ENCODE measurements around the gene MYO7B. TPM values are rescaled to one million over a fixed set of nuclear protein-coding genes. Genes with fewer than 3 reads are reported as not detected.

Gene MYO7B
- total and polyA plus RNA-seq, 9 of the 15 experiments (the other 6 are each of a cell fraction or from before 2014, with no cell fraction given), result 0.08 TPM; not detected in 8

DNA sequence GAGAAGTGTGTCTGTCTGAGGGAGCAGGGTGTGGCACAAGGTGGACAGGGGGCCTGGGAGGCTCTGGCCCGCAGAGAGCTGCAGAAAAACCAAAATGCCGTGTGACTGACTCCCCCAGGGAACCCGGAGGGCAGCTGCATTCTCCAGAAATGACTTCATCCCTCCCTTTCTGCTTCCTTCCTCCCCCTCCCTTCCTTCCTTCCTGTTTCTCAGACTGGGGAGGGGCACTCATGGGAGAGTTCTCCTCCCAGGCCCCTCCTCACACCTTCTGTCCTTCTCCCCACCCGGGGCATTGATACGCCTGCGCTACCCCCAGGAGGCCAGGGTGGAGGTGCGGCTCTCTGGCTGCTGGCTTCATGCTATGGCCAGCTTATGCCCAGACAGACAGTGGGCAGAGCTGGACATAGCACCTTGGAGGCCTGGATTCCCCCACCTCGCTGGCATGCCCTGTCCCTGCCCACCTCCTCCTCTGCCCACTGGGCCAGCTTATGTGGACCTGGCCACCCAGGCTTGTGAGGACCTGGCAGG is 102.3 kb downstream of the MYO7B start (continued):
- TF ChIP-seq, protein P1, sequence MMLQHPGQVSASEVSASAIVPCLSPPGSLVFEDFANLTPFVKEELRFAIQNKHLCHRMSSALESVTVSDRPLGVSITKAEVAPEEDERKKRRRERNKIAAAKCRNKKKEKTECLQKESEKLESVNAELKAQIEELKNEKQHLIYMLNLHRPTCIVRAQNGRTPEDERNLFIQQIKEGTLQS (IDR thresholded peaks at IDR 0.05), result peak; percentile 73
- TF ChIP-seq, protein P1 (CRISPR knock-in tag; conservative IDR thresholded peaks at IDR 0.05), result no peak
- TF ChIP-seq PHF21A (IDR thresholded peaks at IDR 0.05; ENCODE audit: borderline replicate concordance, low read depth) (no peak), XRCC3 (IDR thresholded peaks at IDR 0.05) (no peak), ADNP (tag; IDR thresholded peaks at IDR 0.05) (no peak), AFF4 (CRISPR knock-in tag; IDR thresholded peaks at IDR 0.05) (no peak), JUN (IDR thresholded peaks at IDR 0.05; ENCODE audit: borderline replicate concordance, low read depth, low read length) (peak; percentile 80), JUN (CRISPR knock-in tag; IDR thresholded peaks at IDR 0.05; ENCODE audit: borderline replicate concordance) (no peak), KLF16 (IDR thresholded peaks at IDR 0.05) (no peak), MYBL2 (IDR thresholded peaks at IDR 0.05; ENCODE audit: low read depth) (no peak), MYBL2 (CRISPR knock-in tag; IDR thresholded peaks at IDR 0.05; ENCODE audit: borderline replicate concordance) (no peak), GATA2 (CRISPR knock-in tag; IDR thresholded peaks at IDR 0.05) (no peak), PBX2 (CRISPR knock-in tag; IDR thresholded peaks at IDR 0.05; ENCODE audit: low read depth) (no peak), PBX2 (tag; conservative IDR thresholded peaks at IDR 0.05; ENCODE audit: low read depth) (no peak), CAMTA2 (CRISPR knock-in tag; conservative IDR thresholded peaks at IDR 0.05) (no peak), CREM (IDR thresholded peaks at IDR 0.05; ENCODE audit: low read depth) (no peak), GABPA (tag; conservative IDR thresholded peaks at IDR 0.05; ENCODE audit: low read depth) (peak; percentile 59), RBFOX2 (IDR thresholded peaks at IDR 0.05; ENCODE audit: low read depth, low read length) (0 out of 2 replicates have a peak, but pooled peaks have one; percentile 14), SMAD4 (CRISPR knock-in tag; conservative IDR thresholded peaks at IDR 0.05) (peak; percentile 40; the same call in 1 of the 2 replicates), FOXK2 (conservative IDR thresholded peaks at IDR 0.05 in 1 of 2, IDR thresholded peaks at IDR 0.05 in 1 of 2; ENCODE audit: low read depth in 2 of 2) (no peak)
- TF ChIP-seq, protein P2, sequence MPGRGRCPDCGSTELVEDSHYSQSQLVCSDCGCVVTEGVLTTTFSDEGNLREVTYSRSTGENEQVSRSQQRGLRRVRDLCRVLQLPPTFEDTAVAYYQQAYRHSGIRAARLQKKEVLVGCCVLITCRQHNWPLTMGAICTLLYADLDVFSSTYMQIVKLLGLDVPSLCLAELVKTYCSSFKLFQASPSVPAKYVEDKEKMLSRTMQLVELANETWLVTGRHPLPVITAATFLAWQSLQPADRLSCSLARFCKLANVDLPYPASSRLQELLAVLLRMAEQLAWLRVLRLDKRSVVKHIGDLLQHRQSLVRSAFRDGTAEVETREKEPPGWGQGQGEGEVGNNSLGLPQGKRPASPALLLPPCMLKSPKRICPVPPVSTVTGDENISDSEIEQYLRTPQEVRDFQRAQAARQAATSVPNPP (IDR thresholded peaks at IDR 0.05; ENCODE audit: borderline replicate concordance, insufficient read depth, insufficient read length), result no peak

Data from K562 (cell line).